ENCODE results near the gene TNFAIP8L3. TPM values are rescaled to one million over a fixed set of nuclear protein-coding genes. Genes with fewer than 3 reads are reported as not detected.

Gene TNFAIP8L3
- total RNA-seq, 1 donor from 2014 or later: 4.6 TPM

GRCh38 chr15:51099185-51099584, 4.5 kb upstream of the TNFAIP8L3 start:
- Mint-ChIP-seq H3K27ac (ENCODE audit: unreplicated experiment) (no peak overlapping the region), H3K9me3 (ENCODE audit: low read depth) (no peaks in the 10 kb centered on the region), H3K27me3 (ENCODE audit: low read depth) (peaks cover 6% of the 10 kb centered on the region), H3K36me3 (ENCODE audit: low read depth) (peaks cover 2% of the 10 kb centered on the region), H3K4me3 (ENCODE audit: unreplicated experiment) (no peak overlapping the region), H3K4me1 (ENCODE audit: low read depth) (peaks cover 23% of the 10 kb centered on the region)
- no peak for DNase-seq (ENCODE audit: low spot score)
- no peak for TF ChIP-seq CTCF (IDR thresholded peaks at IDR 0.05)

GRCh38 chr15:51098331-51098619, 3.6 kb upstream of the TNFAIP8L3 start:
- no peak for TF ChIP-seq CTCF (IDR thresholded peaks at IDR 0.05)
- Mint-ChIP-seq H3K27me3 (ENCODE audit: low read depth) (peaks cover 4% of the 10 kb centered on the region), H3K36me3 (ENCODE audit: low read depth) (peaks cover 2% of the 10 kb centered on the region), H3K27ac (ENCODE audit: unreplicated experiment) (peak overlapping the region; percentile 68), H3K4me1 (ENCODE audit: low read depth) (peaks cover 21% of the 10 kb centered on the region), H3K9me3 (ENCODE audit: low read depth) (no peaks in the 10 kb centered on the region), H3K4me3 (ENCODE audit: unreplicated experiment) (no peak overlapping the region)
- no peak for DNase-seq (ENCODE audit: low spot score)

- peak overlapping the region; percentile 68 for H3K27ac Mint-ChIP-seq (ENCODE audit: unreplicated experiment)
- peaks cover 21% of the 10 kb centered on the region for H3K4me1 Mint-ChIP-seq (ENCODE audit: low read depth)
Observed at GRCh38 chr15:51097553-51098330, 3.0 kb upstream of the TNFAIP8L3 start.

GRCh38 chr15:51096976-51097375, 2.3 kb upstream of the TNFAIP8L3 start:
- Mint-ChIP-seq H3K4me3 (ENCODE audit: unreplicated experiment) (no peak overlapping the region), H3K36me3 (ENCODE audit: low read depth) (no peaks in the 10 kb centered on the region), H3K27me3 (ENCODE audit: low read depth) (peaks cover 2% of the 10 kb centered on the region), H3K4me1 (ENCODE audit: low read depth) (peaks cover 21% of the 10 kb centered on the region), H3K9me3 (ENCODE audit: low read depth) (no peaks in the 10 kb centered on the region), H3K27ac (ENCODE audit: unreplicated experiment) (peak overlapping the region; percentile 13)
- no peak for TF ChIP-seq CTCF (IDR thresholded peaks at IDR 0.05)
- DNase-seq (ENCODE audit: low spot score): no peak

More at GRCh38 chr15:51097553-51098330, 3.0 kb upstream of the TNFAIP8L3 start:
- no peak for DNase-seq (ENCODE audit: low spot score)
- Mint-ChIP-seq H3K9me3 (ENCODE audit: low read depth) (no peaks in the 10 kb centered on the region), H3K4me3 (ENCODE audit: unreplicated experiment) (no peak overlapping the region), H3K36me3 (ENCODE audit: low read depth) (peaks cover 2% of the 10 kb centered on the region), H3K27me3 (ENCODE audit: low read depth) (peaks cover 2% of the 10 kb centered on the region)
- no peak for TF ChIP-seq CTCF (IDR thresholded peaks at IDR 0.05)

GRCh38 chr15:51095681-51096331, 1.1 kb upstream of the TNFAIP8L3 start:
- H3K27me3 Mint-ChIP-seq (ENCODE audit: low read depth): peaks cover 3% of the 10 kb centered on the region
- H3K36me3 Mint-ChIP-seq (ENCODE audit: low read depth): no peaks in the 10 kb centered on the region
- TF ChIP-seq CTCF (IDR thresholded peaks at IDR 0.05): no peak
- H3K9me3 Mint-ChIP-seq (ENCODE audit: low read depth): no peaks in the 10 kb centered on the region
- no peak for DNase-seq (ENCODE audit: low spot score)
- peak overlapping the region; percentile 77 for H3K4me3 Mint-ChIP-seq (ENCODE audit: unreplicated experiment)
- H3K4me1 Mint-ChIP-seq (ENCODE audit: low read depth): peaks cover 21% of the 10 kb centered on the region
- H3K27ac Mint-ChIP-seq (ENCODE audit: unreplicated experiment): no peak overlapping the region
